Keratinocyte (primary cell): Measurements from ENCODE around the gene SNHG17. TPM values are rescaled to one million over a fixed set of nuclear protein-coding genes. Genes with fewer than 3 reads are reported as not detected.

Experiments used
- DNase-seq: peaks from one replicate; pipeline ENCODE4 v3.0.0-alpha.2; 2011; ENCODE audit warnings: low read depth, missing footprints, low spot score
- FAIRE-seq: peaks from 2 replicates; lab custom pipeline; 2011; peaks lifted over from hg19 to GRCh38; lab: Jason Lieb, UNC
- H2AFZ ChIP-seq: 2 replicates; pipeline ENCODE4 v1.6.0; 2012; ENCODE audit warnings: low read length, control low read depth, inconsistent platforms; ENCODE audit not compliant: control insufficient read depth
- H3K27ac ChIP-seq: 2 replicates; pipeline ENCODE4 v1.5.1; 2011; ENCODE audit warnings: low read length; ENCODE audit not compliant: control insufficient read depth, insufficient read depth
- H3K27me3 ChIP-seq: 3 replicates; pipeline ENCODE4 v1.6.0; 2011; ENCODE audit warnings: low read length; ENCODE audit not compliant: control insufficient read depth, insufficient read depth; ENCODE audit errors: extremely low read depth
- H3K36me3 ChIP-seq, 2 experiments: 2 replicates in 1 of 2; 3 replicates in 1 of 2; pipeline ENCODE4 v1.5.1; 2011; ENCODE audit warnings: low read length in 2 of 2, mild to moderate bottlenecking in 1 of 2; ENCODE audit not compliant: control insufficient read depth in 2 of 2, insufficient read depth in 2 of 2; ENCODE audit errors: extremely low read depth in 1 of 2
- H3K4me1 ChIP-seq: 3 replicates; pipeline ENCODE4 v1.5.1; 2011; ENCODE audit warnings: low read length; ENCODE audit not compliant: control insufficient read depth, insufficient read depth; ENCODE audit errors: extremely low read depth
- H3K4me2 ChIP-seq: 3 replicates; pipeline ENCODE4 v1.6.0; 2011; ENCODE audit warnings: low read depth, low read length; ENCODE audit not compliant: control insufficient read depth, insufficient read depth; ENCODE audit errors: extremely low read depth
- H3K4me3 ChIP-seq, 3 experiments: fragments of 200-600 bp in 1 of 3; sonication (generic) in 1 of 3; 2 replicates in 2 of 3; 3 replicates in 1 of 3; pipeline ENCODE4 v1.5.1; 2011 to 2016; ENCODE audit warnings: low read length in 3 of 3, mild to moderate bottlenecking in 3 of 3, control low read depth in 2 of 3, inconsistent platforms in 1 of 3, low read depth in 1 of 3, mixed read lengths in 1 of 3, mixed run types in 1 of 3, moderate library complexity in 1 of 3; ENCODE audit not compliant: control insufficient read depth in 2 of 3, insufficient read depth in 2 of 3; ENCODE audit errors: extremely low read depth in 1 of 3
- H3K79me2 ChIP-seq: 2 replicates; pipeline ENCODE4 v1.6.0; 2012; ENCODE audit warnings: low read length; ENCODE audit not compliant: control insufficient read depth, insufficient read depth
- H3K9ac ChIP-seq: 3 replicates; pipeline ENCODE4 v1.6.0; 2011; ENCODE audit warnings: low read length; ENCODE audit not compliant: control insufficient read depth, insufficient read depth; ENCODE audit errors: extremely low read depth
- H3K9me1 ChIP-seq: 3 replicates; pipeline ENCODE4 v1.6.0; 2011; ENCODE audit warnings: low read length; ENCODE audit not compliant: control insufficient read depth, insufficient read depth; ENCODE audit errors: extremely low read depth
- H3K9me3 ChIP-seq: 2 replicates; pipeline ENCODE4 v1.5.1; 2012; ENCODE audit warnings: low read depth, low read length; ENCODE audit not compliant: control insufficient read depth
- H4K20me1 ChIP-seq: 3 replicates; pipeline ENCODE4 v1.6.0; 2011; ENCODE audit warnings: low read length; ENCODE audit not compliant: control insufficient read depth, insufficient read depth; ENCODE audit errors: extremely low read depth
- CTCF ChIP-seq, 3 experiments: IDR thresholded peaks in 1 of 3; conservative IDR thresholded peaks in 1 of 3; optimal IDR thresholded peaks in 1 of 3; 2 replicates in 2 of 3; 3 replicates in 1 of 3; pipeline versions ENCODE3 to v1.5.1; 2011; ENCODE audit warnings: low read length in 3 of 3, mild to moderate bottlenecking in 3 of 3, moderate library complexity in 2 of 3, control low read depth in 1 of 3, inconsistent platforms in 1 of 3; ENCODE audit not compliant: insufficient read depth in 2 of 3; ENCODE audit errors: extremely low read depth in 1 of 3
- EZH2 ChIP-seq: IDR thresholded peaks from one replicate; pipeline ENCODE4 v1.6.1; 2012; ENCODE audit warnings: inconsistent platforms, mild to moderate bottlenecking, low read length, moderate library complexity
- dilution Hi-C: fragments of 300-500 bp; cut with MboI; formaldehyde crosslinking; loops from one replicate; pipeline ENCODE4 v1.7.0; 2020; ENCODE audit warnings: low sequenced_read_pairs; ENCODE audit not compliant: extremely low pct_ligation_motif_present
- polyA plus RNA-seq, 5 experiments: library from polyadenylated mRNA; depleted of rRNA in 3 of 5; stranded (reverse) in 3 of 5; stranded (forward) in 1 of 5; unstranded in 1 of 5; fragments of >200 nt; gene quantifications; 1 replicate in 1 of 5; 2 replicates in 3 of 5; 3 replicates in 1 of 5; pipeline versions ENCODE4 v1.2.1 to v1.2.3, GENCODE V29; 2011 to 2012; ENCODE audit warnings: missing spikeins in 2 of 5, low read depth in 1 of 5, low replicate concordance in 1 of 5

The SNHG17 gene
- polyA plus RNA-seq, 1 donor (not counting 4 experiments of a cell fraction or from before 2014, with no cell fraction given) = 25.3 TPM

DNA sequence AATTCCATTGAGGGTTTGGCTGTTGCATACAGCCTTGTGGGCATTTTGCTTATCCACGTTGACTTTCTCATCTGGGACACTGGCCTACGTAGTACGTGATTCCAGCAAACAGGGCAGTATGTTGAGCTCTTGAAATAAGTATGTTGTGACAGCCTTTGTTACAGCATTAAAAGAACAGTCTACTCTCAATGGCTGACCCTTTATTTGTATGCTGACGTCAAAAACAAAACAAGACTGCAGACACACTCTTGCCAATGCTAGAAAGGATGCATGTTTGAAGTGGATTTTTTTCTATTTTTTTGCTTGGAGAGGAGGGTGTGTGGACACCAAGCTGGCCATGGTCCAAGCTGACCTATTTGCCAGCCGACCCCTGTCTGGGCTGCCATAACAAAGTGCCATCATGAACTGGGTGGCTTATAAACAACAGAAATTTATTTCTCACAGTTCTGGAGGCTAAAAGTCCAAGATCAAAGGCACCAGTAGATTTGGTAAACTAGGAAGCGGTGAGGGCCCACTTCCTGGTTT is 10.8 kb upstream of the SNHG17 start:
- Histone ChIP-seq H3K9me1 (no peaks in the 10 kb centered on the region), H3K27me3 (no peaks in the 10 kb centered on the region)
- FAIRE-seq = no peak

DNA sequence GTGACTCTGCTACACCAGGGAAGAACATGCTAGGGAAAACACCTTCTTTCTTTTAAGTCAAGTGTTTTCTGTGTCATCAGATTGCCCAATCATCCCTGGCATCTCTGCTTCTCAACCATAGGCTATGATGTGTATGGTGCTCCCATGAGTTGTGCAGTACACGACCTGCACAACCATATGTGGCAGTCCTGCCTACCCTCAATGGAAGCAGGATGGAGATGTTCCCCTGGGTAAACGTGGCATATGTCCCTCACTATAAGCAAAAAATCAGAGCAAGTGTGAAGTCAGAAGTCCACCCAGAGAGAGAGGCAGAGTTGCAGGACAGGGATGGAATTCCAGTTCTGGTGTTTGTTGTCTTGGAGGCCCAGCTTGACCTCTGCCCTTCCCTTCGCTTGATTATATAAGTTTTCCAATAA is 10.3 kb upstream of the SNHG17 start:
- FAIRE-seq = no peak
- TF ChIP-seq EZH2 (no peak), CTCF (optimal IDR thresholded peaks at IDR 0.05 in 1 of 3, IDR thresholded peaks at IDR 0.05 in 1 of 3, conservative IDR thresholded peaks at IDR 0.05 in 1 of 3; ENCODE audit: extremely low read depth in 1 of 3, insufficient read depth in 2 of 3, low read length in 3 of 3) (no peak)
- Histone ChIP-seq H4K20me1 (no peaks in the 10 kb centered on the region), H3K9me1 (no peaks in the 10 kb centered on the region), H3K9me3 (no peaks in the 10 kb centered on the region), H3K9ac (no peak overlapping the region), H3K36me3 (peaks cover 0 to 13% of the 10 kb centered on the region in 2 experiments), H3K27ac (no peak overlapping the region), H3K4me1 (peaks cover 15% of the 10 kb centered on the region), H3K79me2 (peaks cover 10% of the 10 kb centered on the region), H3K4me3 (no peak overlapping the region), H2AFZ (no peak overlapping the region), H3K4me2 (no peak overlapping the region), H3K27me3 (no peaks in the 10 kb centered on the region)
- no peak for DNase-seq
- dilution Hi-C loops = no loop called here

More for the DNA sequence above, 10.8 kb upstream of the SNHG17 start:
- peak overlapping the region; percentile 63 for H2AFZ ChIP-seq
- H3K4me1 ChIP-seq = peaks cover 15% of the 10 kb centered on the region
- H4K20me1 ChIP-seq = no peaks in the 10 kb centered on the region
- H3K36me3 ChIP-seq = peaks cover 5 to 13% of the 10 kb centered on the region in 2 experiments
- H3K27ac ChIP-seq = no peak overlapping the region
- DNase-seq = no peak
- TF ChIP-seq CTCF (optimal IDR thresholded peaks at IDR 0.05 in 1 of 3, IDR thresholded peaks at IDR 0.05 in 1 of 3, conservative IDR thresholded peaks at IDR 0.05 in 1 of 3; ENCODE audit: extremely low read depth in 1 of 3, insufficient read depth in 2 of 3, low read length in 3 of 3) (no peak), EZH2 (no peak)
- no peaks in the 10 kb centered on the region for H3K9me3 ChIP-seq
- H3K4me2 ChIP-seq = peak overlapping the region; percentile 20
- H3K4me3 ChIP-seq = peak overlapping the region in 2 of 3 experiments; percentile 83 to 84
- peaks cover 10% of the 10 kb centered on the region for H3K79me2 ChIP-seq
- dilution Hi-C loops = no loop called here
- no peak overlapping the region for H3K9ac ChIP-seq
